ENCODE data around the gene NUDT2. TPM values are rescaled to one million over a fixed set of nuclear protein-coding genes. Genes with fewer than 3 reads are reported as not detected.

NUDT2 gene
- total RNA-seq, 1 experiment from 2014 or later: 17.8 TPM

GRCh38 chr9:34289159-34289558 is 40.2 kb upstream of the NUDT2 start:
- Mint-ChIP-seq H3K9me3 (no peaks in the 10 kb centered on the region), H3K27ac (no peak overlapping the region), H3K36me3 (no peaks in the 10 kb centered on the region), H3K27me3 (ENCODE audit: low read depth) (no peaks in the 10 kb centered on the region), H3K4me3 (no peak overlapping the region), H3K4me1 (no peaks in the 10 kb centered on the region)
- CTCF ChIA-PET: no interaction called here
- POLR2A ChIA-PET: no interaction called here
- no peak for DNase-seq (ENCODE audit: low spot score)
- ATAC-seq: no peak
- TF ChIP-seq CDX4 (CRISPR knock-in tag; IDR thresholded peaks at IDR 0.05; ENCODE audit: borderline replicate concordance) (no peak), MYBL2 (CRISPR knock-in tag; IDR thresholded peaks at IDR 0.05) (no peak), TEAD4 (CRISPR knock-in tag; IDR thresholded peaks at IDR 0.05) (no peak)

GRCh38 chr9:34291023-34291422 is 38.3 kb upstream of the NUDT2 start:
- H3K4me3 Mint-ChIP-seq: no peak overlapping the region
- TF ChIP-seq FOXJ3 (CRISPR knock-in tag; IDR thresholded peaks at IDR 0.05; ENCODE audit: borderline replicate concordance): no peak
- no peak for TF ChIP-seq MYBL2 (CRISPR knock-in tag; IDR thresholded peaks at IDR 0.05)
- TF ChIP-seq OVOL2 (CRISPR knock-in tag; IDR thresholded peaks at IDR 0.05; ENCODE audit: borderline replicate concordance): no peak
- no peak for TF ChIP-seq ZBTB21 (CRISPR knock-in tag; IDR thresholded peaks at IDR 0.05; ENCODE audit: borderline replicate concordance)
- no peak for TF ChIP-seq ZMAT4 (CRISPR knock-in tag; IDR thresholded peaks at IDR 0.05)
- no peak for TF ChIP-seq ESRRA (CRISPR knock-in tag; IDR thresholded peaks at IDR 0.05; ENCODE audit: borderline replicate concordance)
- TF ChIP-seq HMGXB4 (CRISPR knock-in tag; IDR thresholded peaks at IDR 0.05): no peak
- H3K4me1 Mint-ChIP-seq: no peaks in the 10 kb centered on the region
- H3K36me3 Mint-ChIP-seq: no peaks in the 10 kb centered on the region
- H3K27me3 Mint-ChIP-seq (ENCODE audit: low read depth): no peaks in the 10 kb centered on the region
- 0 out of 2 replicates have a peak, but pooled peaks cover 8% of the 10 kb centered on the region for H3K9me3 Mint-ChIP-seq
- H3K27ac Mint-ChIP-seq: no peak overlapping the region
- ATAC-seq (no peak), DNase-seq (ENCODE audit: low spot score) (no peak)
- POLR2A ChIA-PET: no interaction called here
- CTCF ChIA-PET: no interaction called here

GRCh38 chr9:34291423-34291822 is 37.9 kb upstream of the NUDT2 start:
- ChIA-PET CTCF (interaction anchor here (1.8 kb wide), 1 partner anchor 39 kb away, joined by 6 read pairs; no protein-coding TSS in a partner anchor), POLR2A (no interaction called here)
- ATAC-seq (no peak), DNase-seq (ENCODE audit: low spot score) (no peak)
- Mint-ChIP-seq H3K27ac (no peak overlapping the region), H3K4me1 (no peaks in the 10 kb centered on the region), H3K9me3 (0 out of 2 replicates have a peak, but pooled peaks cover 8% of the 10 kb centered on the region), H3K4me3 (no peak overlapping the region), H3K36me3 (no peaks in the 10 kb centered on the region), H3K27me3 (ENCODE audit: low read depth) (no peaks in the 10 kb centered on the region)
- no peak for TF ChIP-seq ZNF232 (CRISPR knock-in tag; IDR thresholded peaks at IDR 0.05)
- TF ChIP-seq FOXP4 (CRISPR knock-in tag; IDR thresholded peaks at IDR 0.05): no peak
- no peak for TF ChIP-seq ZNF423 (CRISPR knock-in tag; IDR thresholded peaks at IDR 0.05)
- no peak for TF ChIP-seq ATF6 (CRISPR knock-in tag; IDR thresholded peaks at IDR 0.05)
- TF ChIP-seq TEAD4 (CRISPR knock-in tag; IDR thresholded peaks at IDR 0.05): no peak
- no peak for TF ChIP-seq NFYB (CRISPR knock-in tag; conservative IDR thresholded peaks at IDR 0.05; ENCODE audit: low read depth)
- no peak for TF ChIP-seq MLX (CRISPR knock-in tag; IDR thresholded peaks at IDR 0.05)
- no peak for TF ChIP-seq ZNF532 (CRISPR knock-in tag; IDR thresholded peaks at IDR 0.05; ENCODE audit: borderline replicate concordance)

All from WTC11 (cell line).